Calu3 (cell line): Measurements from ENCODE around the gene C1QTNF6. TPM values are rescaled to one million over a fixed set of nuclear protein-coding genes. Genes with fewer than 3 reads are reported as not detected.

Experiments
- BruUV-seq: library from RNA; stranded (reverse); fragments of 400-500 nt; replicated peaks from 2 replicates; lab custom pipeline; 2021; lab: Mats Ljungman, UMichigan
- CTCF ChIA-PET: fragments of 300-600 bp; sonication (Branson Sonifier 250); formaldehyde crosslinking; loops from one replicate; lab custom pipeline; 2022; ENCODE audit warnings: antibody characterized with exemption; lab: Charles Lee
- DNase-seq: peaks from one replicate; pipeline ENCODE4 v3.0.0; 2022
- H3K27ac Mint-ChIP-seq: one replicate; pipeline ENCODE4 v1.8.0; 2022; ENCODE audit warnings: mixed read lengths; ENCODE audit not compliant: unreplicated experiment
- H3K27me3 Mint-ChIP-seq: one replicate; pipeline ENCODE4 v1.8.0; 2022; ENCODE audit warnings: mixed read lengths; ENCODE audit not compliant: unreplicated experiment
- H3K36me3 Mint-ChIP-seq: one replicate; pipeline ENCODE4 v1.8.0; 2022; ENCODE audit warnings: mild to moderate bottlenecking, moderate library complexity, mixed read lengths; ENCODE audit not compliant: insufficient read depth, unreplicated experiment
- H3K4me1 Mint-ChIP-seq: one replicate; pipeline ENCODE4 v1.8.0; 2022; ENCODE audit warnings: mild to moderate bottlenecking, low read depth, mixed read lengths; ENCODE audit not compliant: unreplicated experiment
- H3K4me3 Mint-ChIP-seq: one replicate; pipeline ENCODE4 v1.8.0; 2022; ENCODE audit warnings: mild to moderate bottlenecking, low read depth, moderate library complexity, mixed read lengths; ENCODE audit not compliant: unreplicated experiment
- H3K9me3 Mint-ChIP-seq: one replicate; pipeline ENCODE4 v1.8.0; 2022; ENCODE audit warnings: low read depth, mixed read lengths; ENCODE audit not compliant: unreplicated experiment
- intact Hi-C: fragments of 100-400 bp; cut with micrococcal nuclease; formaldehyde crosslinking; loops from one replicate; pipeline ENCODE4 v1.10.0; 2022; ENCODE audit not compliant: unreplicated experiment
- total RNA-seq: library from RNA; stranded (reverse); gene quantifications from 2 replicates; pipeline ENCODE4 v1.2.3, GENCODE V29; 2022
- TF ChIP-seq, protein P1 (sequence below): fragments of 200-600 bp; IDR thresholded peaks from one replicate; pipeline ENCODE4 v1.8.0; 2022; ENCODE audit warnings: antibody characterized with exemption; ENCODE audit not compliant: unreplicated experiment

The C1QTNF6 gene
- total RNA-seq, 1 experiment from 2014 or later: 6.2 TPM

DNA sequence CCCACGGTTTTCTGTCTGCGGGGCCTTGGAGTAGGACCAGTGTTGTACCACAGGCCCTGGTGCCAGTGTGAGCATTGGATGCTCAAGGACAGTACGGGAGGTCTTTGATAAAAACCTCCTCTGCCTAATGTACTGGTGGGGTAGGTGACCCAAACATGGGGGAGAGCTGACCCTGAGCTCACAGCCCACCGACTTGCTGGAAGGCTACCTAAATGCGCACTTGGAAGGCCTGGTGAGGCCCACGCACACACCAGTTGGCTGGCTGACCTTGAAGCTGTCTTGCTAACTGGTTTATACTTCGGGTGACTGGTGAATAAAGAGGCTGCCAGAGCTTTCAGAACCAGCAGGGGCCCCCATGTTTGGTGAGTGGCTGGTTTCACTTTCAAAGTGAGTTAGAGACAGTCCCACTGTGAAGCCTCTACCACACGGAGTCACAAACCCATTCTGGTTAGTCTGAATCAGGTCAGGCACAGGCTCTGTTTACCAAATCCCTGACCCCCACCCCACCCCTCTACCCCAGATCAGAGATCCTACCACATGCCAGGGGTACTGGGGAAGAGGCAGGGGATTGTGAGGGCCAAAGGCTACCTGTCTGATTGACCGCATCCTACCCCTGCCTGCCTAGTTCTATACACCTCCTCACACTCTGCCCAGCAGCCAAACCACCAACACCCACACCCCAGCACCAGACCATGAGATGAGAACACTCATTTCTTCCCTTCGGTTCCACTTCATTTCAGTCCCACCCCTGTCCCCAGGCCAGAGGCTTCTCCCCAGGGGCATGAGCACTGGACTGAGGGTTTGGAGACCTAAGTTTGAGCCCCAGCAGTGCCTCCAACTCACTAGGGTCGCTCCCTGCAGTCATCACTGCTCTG, 25.6 kb downstream of the C1QTNF6 start:
- BruUV-seq: no TSS peak
- H3K4me3 Mint-ChIP-seq: no peak overlapping the region
- TF ChIP-seq, protein P1, sequence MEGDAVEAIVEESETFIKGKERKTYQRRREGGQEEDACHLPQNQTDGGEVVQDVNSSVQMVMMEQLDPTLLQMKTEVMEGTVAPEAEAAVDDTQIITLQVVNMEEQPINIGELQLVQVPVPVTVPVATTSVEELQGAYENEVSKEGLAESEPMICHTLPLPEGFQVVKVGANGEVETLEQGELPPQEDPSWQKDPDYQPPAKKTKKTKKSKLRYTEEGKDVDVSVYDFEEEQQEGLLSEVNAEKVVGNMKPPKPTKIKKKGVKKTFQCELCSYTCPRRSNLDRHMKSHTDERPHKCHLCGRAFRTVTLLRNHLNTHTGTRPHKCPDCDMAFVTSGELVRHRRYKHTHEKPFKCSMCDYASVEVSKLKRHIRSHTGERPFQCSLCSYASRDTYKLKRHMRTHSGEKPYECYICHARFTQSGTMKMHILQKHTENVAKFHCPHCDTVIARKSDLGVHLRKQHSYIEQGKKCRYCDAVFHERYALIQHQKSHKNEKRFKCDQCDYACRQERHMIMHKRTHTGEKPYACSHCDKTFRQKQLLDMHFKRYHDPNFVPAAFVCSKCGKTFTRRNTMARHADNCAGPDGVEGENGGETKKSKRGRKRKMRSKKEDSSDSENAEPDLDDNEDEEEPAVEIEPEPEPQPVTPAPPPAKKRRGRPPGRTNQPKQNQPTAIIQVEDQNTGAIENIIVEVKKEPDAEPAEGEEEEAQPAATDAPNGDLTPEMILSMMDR: no peak
- peaks cover 50% of the 10 kb centered on the region for H3K27me3 Mint-ChIP-seq
- no peak overlapping the region for H3K27ac Mint-ChIP-seq
- intact Hi-C loops: loop anchor here (10.0 kb wide), 1 partner anchor 92 kb away; no protein-coding TSS in a partner anchor
- H3K9me3 Mint-ChIP-seq: no peaks in the 10 kb centered on the region
- no peak for DNase-seq
- peaks cover 5% of the 10 kb centered on the region for H3K36me3 Mint-ChIP-seq
- H3K4me1 Mint-ChIP-seq: peaks cover 13% of the 10 kb centered on the region
- CTCF ChIA-PET: interaction anchor here (0.5 to 1.1 kb wide), 2 partner anchors 10 to 37 kb away, joined by 3 to 4 read pairs; no protein-coding TSS in a partner anchor

- BruUV-seq: no TSS peak
- Mint-ChIP-seq H3K4me3 (no peak overlapping the region), H3K27ac (no peak overlapping the region), H3K36me3 (peaks cover 5% of the 10 kb centered on the region), H3K4me1 (peaks cover 3% of the 10 kb centered on the region), H3K9me3 (no peaks in the 10 kb centered on the region), H3K27me3 (peaks cover 60% of the 10 kb centered on the region)
- DNase-seq: no peak
- CTCF ChIA-PET: interaction anchor here (1.1 kb wide), 1 partner anchor 38 kb away, joined by 3 read pairs; no protein-coding TSS in a partner anchor
- intact Hi-C loops: loop anchor here (10.0 kb wide), 1 partner anchor 93 kb away; no protein-coding TSS in a partner anchor
- TF ChIP-seq, protein P1: no peak
These were observed 26.6 kb downstream of the C1QTNF6 start for GRCh38 chr22:37161443-37161842.

DNA sequence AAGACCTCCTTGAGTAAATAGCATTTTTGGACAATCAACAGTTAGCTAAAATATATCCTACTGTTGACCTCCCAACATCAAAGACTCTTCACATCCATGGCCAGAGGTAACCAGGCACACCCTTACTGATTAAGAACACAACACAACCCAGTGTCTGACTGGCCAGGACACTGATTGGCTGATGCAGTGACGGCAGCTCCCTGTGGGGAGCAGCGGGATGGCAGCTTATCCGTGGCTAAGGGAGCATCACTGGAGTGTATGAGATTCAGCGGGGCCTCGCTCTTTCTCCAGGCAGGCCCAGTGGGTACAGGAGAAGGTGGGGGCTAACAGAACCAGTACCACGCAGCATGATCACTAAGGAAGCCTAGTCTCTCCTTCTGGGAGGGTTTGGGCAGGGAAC, 28.0 kb downstream of the C1QTNF6 start:
- no TSS peak for BruUV-seq
- H3K27ac Mint-ChIP-seq: no peak overlapping the region
- peaks cover 61% of the 10 kb centered on the region for H3K27me3 Mint-ChIP-seq
- no peak overlapping the region for H3K4me3 Mint-ChIP-seq
- intact Hi-C loops: loop anchor here (10.0 kb wide), 1 partner anchor 95 kb away; no protein-coding TSS in a partner anchor
- DNase-seq: no peak
- peaks cover 5% of the 10 kb centered on the region for H3K36me3 Mint-ChIP-seq
- TF ChIP-seq, protein P1: no peak
- peaks cover 6% of the 10 kb centered on the region for H3K4me1 Mint-ChIP-seq
- H3K9me3 Mint-ChIP-seq: no peaks in the 10 kb centered on the region
- CTCF ChIA-PET: no interaction called here

DNA sequence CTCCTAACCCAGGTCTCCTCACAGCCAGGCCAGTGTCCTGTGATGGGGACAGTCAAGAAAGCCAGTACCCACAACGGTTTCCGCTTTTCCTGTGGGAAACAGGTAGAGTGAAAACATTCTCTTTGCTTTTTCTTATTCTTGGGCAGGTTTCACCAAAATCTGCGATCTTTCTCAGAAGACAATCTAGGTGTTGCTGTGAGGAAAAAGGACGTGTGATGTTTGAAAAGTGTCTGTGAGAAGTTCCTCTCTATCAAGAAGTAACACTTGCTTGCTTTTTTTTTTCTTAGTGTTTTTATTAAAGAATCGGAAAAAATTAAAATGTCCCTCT, 29.1 kb downstream of the C1QTNF6 start:
- CTCF ChIA-PET: no interaction called here
- intact Hi-C loops: no loop called here
- Mint-ChIP-seq H3K4me3 (no peak overlapping the region), H3K4me1 (peaks cover 8% of the 10 kb centered on the region), H3K27ac (no peak overlapping the region), H3K27me3 (peaks cover 61% of the 10 kb centered on the region), H3K36me3 (peaks cover 5% of the 10 kb centered on the region), H3K9me3 (no peaks in the 10 kb centered on the region)
- no TSS peak for BruUV-seq
- no peak for DNase-seq
- TF ChIP-seq, protein P1: no peak
